Lower leg skin (tissue), 3 donors: ENCODE measurements around the gene LSMEM2.
"Not testable (repeated sequence)": the region's sequence is repeated elsewhere in the genome, so short reads cannot be mapped to it uniquely, and the experiment has no call there.

ENCODE experiments used
- POLR2A ChIP-seq, 2 donors: fragments of 450-650 bp; IDR thresholded peaks; one replicate each; pipeline ENCODE4 v1.6.1; 2016 to 2017; ENCODE audit warnings: antibody characterized with exemption in 2 of 2, mild to moderate bottlenecking in 1 of 2, moderate library complexity in 1 of 2
- TF ChIP-seq, protein P1 (sequence below), 3 donors: fragments of 450-650 bp; IDR thresholded peaks; one replicate each; pipeline ENCODE4 v1.5.1; 2016; ENCODE audit warnings: antibody characterized with exemption in 3 of 3, mild to moderate bottlenecking in 3 of 3, moderate library complexity in 2 of 3

GRCh38 chr3:50262200-50262599 lies 16.7 kb upstream of the LSMEM2 start:
- TF ChIP-seq, protein P1, sequence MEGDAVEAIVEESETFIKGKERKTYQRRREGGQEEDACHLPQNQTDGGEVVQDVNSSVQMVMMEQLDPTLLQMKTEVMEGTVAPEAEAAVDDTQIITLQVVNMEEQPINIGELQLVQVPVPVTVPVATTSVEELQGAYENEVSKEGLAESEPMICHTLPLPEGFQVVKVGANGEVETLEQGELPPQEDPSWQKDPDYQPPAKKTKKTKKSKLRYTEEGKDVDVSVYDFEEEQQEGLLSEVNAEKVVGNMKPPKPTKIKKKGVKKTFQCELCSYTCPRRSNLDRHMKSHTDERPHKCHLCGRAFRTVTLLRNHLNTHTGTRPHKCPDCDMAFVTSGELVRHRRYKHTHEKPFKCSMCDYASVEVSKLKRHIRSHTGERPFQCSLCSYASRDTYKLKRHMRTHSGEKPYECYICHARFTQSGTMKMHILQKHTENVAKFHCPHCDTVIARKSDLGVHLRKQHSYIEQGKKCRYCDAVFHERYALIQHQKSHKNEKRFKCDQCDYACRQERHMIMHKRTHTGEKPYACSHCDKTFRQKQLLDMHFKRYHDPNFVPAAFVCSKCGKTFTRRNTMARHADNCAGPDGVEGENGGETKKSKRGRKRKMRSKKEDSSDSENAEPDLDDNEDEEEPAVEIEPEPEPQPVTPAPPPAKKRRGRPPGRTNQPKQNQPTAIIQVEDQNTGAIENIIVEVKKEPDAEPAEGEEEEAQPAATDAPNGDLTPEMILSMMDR (IDR thresholded peaks at IDR 0.05): not testable (repeated sequence)
- TF ChIP-seq POLR2A (IDR thresholded peaks at IDR 0.05): not testable (repeated sequence)
